ENCODE results near the gene RGS3. TPM values are rescaled to one million over a fixed set of nuclear protein-coding genes. Genes with fewer than 3 reads are reported as not detected.

The RGS3 gene
- total RNA-seq, 1 donor: 77.4 TPM

- no peak overlapping the region for H3K4me3 ChIP-seq (ENCODE audit: insufficient read depth, low read length)
- H3K9me3 ChIP-seq (ENCODE audit: low read depth, low read length): no peaks in the 10 kb centered on the region
- no peak for TF ChIP-seq CTCF (IDR thresholded peaks at IDR 0.05; ENCODE audit: extremely low read depth, low read depth, low read length)
- no peak for DNase-seq (ENCODE audit: insufficient read length, low spot score, missing footprints)
- no peak overlapping the region for H3K27ac ChIP-seq (ENCODE audit: low read depth, low read length)
- H2AFZ ChIP-seq (ENCODE audit: low read length): no peak overlapping the region
- peaks cover 23% of the 10 kb centered on the region for H3K79me2 ChIP-seq (ENCODE audit: insufficient read depth, low read length)
- H3K4me2 ChIP-seq (ENCODE audit: insufficient read depth, low read length): no peak overlapping the region
- H3K27me3 ChIP-seq (ENCODE audit: insufficient read depth, low read length): no peaks in the 10 kb centered on the region
- no peaks in the 10 kb centered on the region for H3K36me3 ChIP-seq (ENCODE audit: insufficient read depth, low read length)
- peaks cover 6% of the 10 kb centered on the region for H4K20me1 ChIP-seq (ENCODE audit: insufficient read depth, low read length)
- peaks cover 38% of the 10 kb centered on the region for H3K4me1 ChIP-seq (ENCODE audit: insufficient read depth, low read length)
Observed at GRCh38 chr9:113562653-113563381, 99.3 kb downstream of the RGS3 start.

- Histone ChIP-seq H3K79me2 (ENCODE audit: insufficient read depth, low read length) (peaks cover 32% of the 10 kb centered on the region), H3K9me3 (ENCODE audit: low read depth, low read length) (no peaks in the 10 kb centered on the region), H3K4me3 (ENCODE audit: insufficient read depth, low read length) (no peak overlapping the region), H3K27ac (ENCODE audit: low read depth, low read length) (no peak overlapping the region), H3K27me3 (ENCODE audit: insufficient read depth, low read length) (no peaks in the 10 kb centered on the region), H3K4me2 (ENCODE audit: insufficient read depth, low read length) (peak overlapping the region; percentile 97), H4K20me1 (ENCODE audit: insufficient read depth, low read length) (peaks cover 12% of the 10 kb centered on the region), H3K4me1 (ENCODE audit: insufficient read depth, low read length) (peaks cover 32% of the 10 kb centered on the region), H2AFZ (ENCODE audit: low read length) (peak overlapping the region; percentile 94), H3K36me3 (ENCODE audit: insufficient read depth, low read length) (no peaks in the 10 kb centered on the region)
- DNase-seq (ENCODE audit: insufficient read length, low spot score, missing footprints): peak; percentile 66
- TF ChIP-seq CTCF (IDR thresholded peaks at IDR 0.05; ENCODE audit: extremely low read depth, low read depth, low read length): no peak
Observed at GRCh38 chr9:113563826-113564497, 100.4 kb downstream of the RGS3 start.

GRCh38 chr9:113564498-113565237 lies 101.1 kb downstream of the RGS3 start:
- H3K79me2 ChIP-seq (ENCODE audit: insufficient read depth, low read length): peaks cover 37% of the 10 kb centered on the region
- H3K27ac ChIP-seq (ENCODE audit: low read depth, low read length): peak overlapping the region; percentile 80
- H4K20me1 ChIP-seq (ENCODE audit: insufficient read depth, low read length): peaks cover 13% of the 10 kb centered on the region
- peak overlapping the region; percentile 79 for H3K4me3 ChIP-seq (ENCODE audit: insufficient read depth, low read length)
- peak; percentile 98 for DNase-seq (ENCODE audit: insufficient read length, low spot score, missing footprints)
- no peaks in the 10 kb centered on the region for H3K9me3 ChIP-seq (ENCODE audit: low read depth, low read length)
- no peaks in the 10 kb centered on the region for H3K27me3 ChIP-seq (ENCODE audit: insufficient read depth, low read length)
- no peaks in the 10 kb centered on the region for H3K36me3 ChIP-seq (ENCODE audit: insufficient read depth, low read length)
- TF ChIP-seq CTCF (IDR thresholded peaks at IDR 0.05; ENCODE audit: extremely low read depth, low read depth, low read length): no peak
- H3K4me1 ChIP-seq (ENCODE audit: insufficient read depth, low read length): peaks cover 26% of the 10 kb centered on the region
- peak overlapping the region; percentile 97 for H3K4me2 ChIP-seq (ENCODE audit: insufficient read depth, low read length)
- H2AFZ ChIP-seq (ENCODE audit: low read length): peak overlapping the region; percentile 94

All from osteoblast (primary cell).